Type B pancreatic cell (in vitro differentiated cells): ENCODE measurements around the gene CENPO. TPM values are rescaled to one million over a fixed set of nuclear protein-coding genes. Genes with fewer than 3 reads are reported as not detected.

ENCODE experiments used
- DNase-seq: peaks from one replicate; pipeline ENCODE4 v3.0.0; 2021; ENCODE audit warnings: mixed read lengths; ENCODE audit not compliant: unreplicated experiment; ENCODE audit errors: extremely low spot score
- H3K27ac Mint-ChIP-seq: 2 replicates; pipeline ENCODE4 v1.8.0; 2021; ENCODE audit warnings: mild to moderate bottlenecking, mixed read lengths
- H3K27me3 Mint-ChIP-seq: 2 replicates; pipeline ENCODE4 v1.8.0; 2021; ENCODE audit warnings: mixed read lengths
- H3K36me3 Mint-ChIP-seq: 2 replicates; pipeline ENCODE4 v1.8.0; 2021; ENCODE audit warnings: mixed read lengths
- H3K4me1 Mint-ChIP-seq: one replicate; pipeline ENCODE4 v1.8.0; 2021; ENCODE audit warnings: mixed read lengths; ENCODE audit not compliant: unreplicated experiment
- H3K4me3 Mint-ChIP-seq: 2 replicates; pipeline ENCODE4 v1.8.0; 2021; ENCODE audit warnings: mild to moderate bottlenecking, mixed read lengths
- H3K9me3 Mint-ChIP-seq: 2 replicates; pipeline ENCODE4 v1.8.0; 2021; ENCODE audit warnings: mixed read lengths
- CTCF ChIP-seq: fragments of 200-600 bp; sonication (generic); conservative IDR thresholded peaks from 2 replicates; pipeline ENCODE4 v1.5.0; 2021; ENCODE audit warnings: antibody characterized with exemption, mild to moderate bottlenecking
- total RNA-seq: library from RNA; stranded (reverse); gene quantifications from 2 replicates; pipeline ENCODE4 v1.2.1, GENCODE V29; 2021; ENCODE audit warnings: low replicate concordance

CENPO gene
- total RNA-seq, 1 donor from 2014 or later, result 39.7 TPM

- peaks cover 43% of the 10 kb centered on the region for H3K36me3 Mint-ChIP-seq
- H3K4me3 Mint-ChIP-seq, result no peak overlapping the region
- DNase-seq, result no peak
- peaks cover 4% of the 10 kb centered on the region for H3K4me1 Mint-ChIP-seq
- H3K27ac Mint-ChIP-seq, result no peak overlapping the region
- no peak for TF ChIP-seq CTCF
- no peaks in the 10 kb centered on the region for H3K27me3 Mint-ChIP-seq
- no peaks in the 10 kb centered on the region for H3K9me3 Mint-ChIP-seq
Observed at GRCh38 chr2:24763843-24764242, 29.4 kb upstream of the CENPO start.

GRCh38 chr2:24766609-24767008 is 26.6 kb upstream of the CENPO start:
- no peak for TF ChIP-seq CTCF
- Mint-ChIP-seq H3K27me3 (no peaks in the 10 kb centered on the region), H3K4me1 (peaks cover 9% of the 10 kb centered on the region), H3K9me3 (no peaks in the 10 kb centered on the region), H3K36me3 (peaks cover 40% of the 10 kb centered on the region), H3K27ac (no peak overlapping the region), H3K4me3 (no peak overlapping the region)
- DNase-seq, result no peak

GRCh38 chr2:24768013-24768412 is 25.2 kb upstream of the CENPO start:
- H3K27me3 Mint-ChIP-seq, result no peaks in the 10 kb centered on the region
- no peak for TF ChIP-seq CTCF
- DNase-seq, result no peak
- peaks cover 11% of the 10 kb centered on the region for H3K4me1 Mint-ChIP-seq
- no peak overlapping the region for H3K4me3 Mint-ChIP-seq
- no peaks in the 10 kb centered on the region for H3K9me3 Mint-ChIP-seq
- no peak overlapping the region for H3K27ac Mint-ChIP-seq
- H3K36me3 Mint-ChIP-seq, result peaks cover 36% of the 10 kb centered on the region

DNA sequence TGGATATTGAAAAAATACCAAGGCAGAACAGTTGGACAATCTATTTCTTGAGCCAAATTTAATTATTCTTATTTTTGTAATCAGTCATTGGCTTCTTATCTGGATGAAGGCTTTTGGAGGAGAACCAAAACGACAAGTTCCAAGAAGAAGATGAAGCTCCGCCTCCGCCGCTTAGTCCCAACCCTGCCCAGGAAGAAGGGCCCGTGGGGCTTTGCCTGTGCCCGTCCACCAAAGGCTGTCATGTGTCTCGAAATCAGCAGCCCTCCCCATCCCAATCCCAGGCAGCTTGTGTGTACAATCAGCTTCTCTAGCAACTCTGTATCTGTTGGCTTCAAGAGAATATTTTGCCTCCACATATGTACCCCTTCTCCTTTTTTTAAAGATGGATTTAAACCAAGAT is 24.6 kb upstream of the CENPO start:
- DNase-seq, result no peak
- TF ChIP-seq CTCF, result no peak
- H3K36me3 Mint-ChIP-seq, result peaks cover 36% of the 10 kb centered on the region
- H3K27me3 Mint-ChIP-seq, result no peaks in the 10 kb centered on the region
- no peak overlapping the region for H3K27ac Mint-ChIP-seq
- H3K9me3 Mint-ChIP-seq, result no peaks in the 10 kb centered on the region
- no peak overlapping the region for H3K4me3 Mint-ChIP-seq
- peaks cover 11% of the 10 kb centered on the region for H3K4me1 Mint-ChIP-seq

DNA sequence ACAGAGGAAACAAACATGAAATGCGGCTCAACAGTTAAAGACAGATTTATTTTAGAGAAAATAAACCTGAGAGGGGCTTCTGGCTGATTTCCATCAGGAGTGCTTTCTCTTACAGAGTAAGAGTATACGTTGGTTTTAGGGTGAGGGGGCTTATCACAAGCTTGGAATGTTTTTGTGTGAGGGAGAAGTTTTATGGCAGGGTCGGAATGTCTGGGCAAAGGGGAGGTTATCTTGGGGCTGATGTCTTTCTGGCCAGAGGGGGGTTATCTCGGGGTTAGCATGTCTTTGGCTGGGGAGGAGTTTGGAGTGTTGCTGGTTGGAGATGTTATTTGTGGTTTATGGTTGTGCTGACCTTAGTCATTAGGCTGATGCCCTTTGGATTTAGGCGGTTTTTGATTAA is 22.2 kb upstream of the CENPO start:
- peaks cover 11% of the 10 kb centered on the region for H3K4me1 Mint-ChIP-seq
- H3K4me3 Mint-ChIP-seq, result no peak overlapping the region

More for the DNA sequence above, 22.2 kb upstream of the CENPO start:
- peaks cover 23% of the 10 kb centered on the region for H3K36me3 Mint-ChIP-seq
- no peaks in the 10 kb centered on the region for H3K9me3 Mint-ChIP-seq
- TF ChIP-seq CTCF, result no peak
- H3K27ac Mint-ChIP-seq, result no peak overlapping the region
- DNase-seq, result no peak
- no peaks in the 10 kb centered on the region for H3K27me3 Mint-ChIP-seq
